ENCODE results near the gene HMGN1. TPM values are rescaled to one million over a fixed set of nuclear protein-coding genes. Genes with fewer than 3 reads are reported as not detected.

The HMGN1 gene
- total RNA-seq, 1 experiment from 2014 or later: 516 TPM

DNA sequence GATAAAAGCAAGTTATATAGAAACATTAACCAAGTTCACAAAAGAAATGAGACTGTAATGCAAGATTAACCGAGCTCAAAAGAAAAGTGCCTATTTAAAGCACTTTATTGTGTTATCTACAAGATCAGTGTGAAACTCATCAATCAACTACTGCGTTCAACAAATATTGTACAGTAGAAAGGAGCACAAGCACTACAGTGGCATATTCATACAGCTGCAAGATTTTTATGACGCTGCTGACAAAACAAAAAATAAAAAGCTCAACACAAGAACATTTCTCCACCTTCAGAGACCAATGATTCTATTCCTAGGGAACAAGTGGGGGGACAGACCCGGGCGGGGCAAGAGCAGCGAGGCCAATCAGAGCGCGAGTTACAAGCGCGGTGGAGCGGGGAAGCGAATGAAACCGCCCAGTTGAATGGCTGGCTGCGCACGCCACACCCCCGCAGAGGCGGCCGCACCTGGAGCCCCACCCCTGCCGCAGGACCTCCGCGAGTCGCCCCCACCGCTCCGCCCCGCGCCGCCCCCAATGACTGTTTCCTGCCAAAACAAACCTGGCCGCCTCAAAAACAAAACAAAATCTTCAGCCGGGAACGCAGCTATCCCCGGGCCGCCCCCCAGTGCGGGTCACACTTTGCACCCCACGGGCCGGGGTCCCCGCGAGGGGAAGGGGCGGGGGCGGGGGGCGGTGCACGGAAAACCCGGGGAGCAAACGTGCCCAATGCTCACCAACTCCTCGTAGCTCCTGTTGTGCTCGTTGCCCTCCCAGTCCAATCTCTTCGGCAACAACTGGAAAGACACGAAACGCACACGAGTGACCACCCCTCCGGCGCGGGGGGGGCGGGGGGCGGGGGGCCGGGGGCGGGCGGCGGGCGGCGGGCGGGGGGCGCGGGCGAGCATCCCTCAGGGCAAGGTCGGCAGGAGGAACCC is 36.5 kb downstream of the HMGN1 start:
- peak; percentile 93 for DNase-seq
- no peak overlapping the region for H3K27ac ChIP-seq (ENCODE audit: insufficient read length, low read depth, low read length)
- H3K27ac Mint-ChIP-seq: peak overlapping the region; percentile 12 to 97 (median 26); a peak in 4 of 7 replicates
- H2BK12ac ChIP-seq (ENCODE audit: insufficient read length, low read depth, low read length): no peak overlapping the region
- H3K18ac ChIP-seq (ENCODE audit: insufficient read length, low read depth, low read length): no peak overlapping the region
- H3K4me1 ChIP-seq (ENCODE audit: insufficient read depth, low read length): no peaks in the 10 kb centered on the region
- no peak overlapping the region for H2BK15ac ChIP-seq (ENCODE audit: low read depth, low read length)
- H4K20me1 ChIP-seq (ENCODE audit: control insufficient read depth, insufficient read depth, insufficient read length): no peaks in the 10 kb centered on the region
- H3K23ac ChIP-seq (ENCODE audit: insufficient read length, low read depth, low read length): no peak overlapping the region
- no peak overlapping the region for H2BK20ac ChIP-seq (ENCODE audit: low read depth, low read length, poor library complexity, severe bottlenecking)
- H4K8ac ChIP-seq (replicated peaks; ENCODE audit: insufficient read length, low read depth, low read length): no peak overlapping the region
- H2AFZ ChIP-seq (ENCODE audit: low read length): no peak overlapping the region
- TF ChIP-seq CTCF (conservative IDR thresholded peaks at IDR 0.05): no peak
- H3K23me2 ChIP-seq (ENCODE audit: insufficient read length, low read depth, low read length, poor library complexity, severe bottlenecking): peaks cover 8% of the 10 kb centered on the region
- peaks cover 22 to 30% of the 10 kb centered on the region in 2 experiments for H3K4me1 Mint-ChIP-seq
- WGBS (ENCODE audit: extremely low coverage, insufficient read length, low lambda C conversion rate): no CpG with 5 or more reads among the region's 65 CpGs
- peak overlapping the region; percentile 56 for H3K4me2 ChIP-seq (ENCODE audit: insufficient read depth, insufficient read length, low read length)
- peak overlapping the region; percentile 82 to 93 for H3K4me3 Mint-ChIP-seq
- no peaks in the 10 kb centered on the region for H3K79me1 ChIP-seq (ENCODE audit: insufficient read depth, low read depth, low read length, poor library complexity, severe bottlenecking)
- peaks cover 22 to 45% (median 38%) of the 10 kb centered on the region in 3 experiments for H3K36me3 Mint-ChIP-seq (ENCODE audit: insufficient read depth in 1 of 3, low read depth in 3 of 3)
- H3K4ac ChIP-seq (ENCODE audit: low read depth, low read length): no peak overlapping the region
- H4K5ac ChIP-seq (ENCODE audit: insufficient read length, low read depth, low read length): no peak overlapping the region
- no peaks in the 10 kb centered on the region for H3K27me3 Mint-ChIP-seq (ENCODE audit: low read depth)
- H2BK120ac ChIP-seq (ENCODE audit: low read depth, low read length, poor library complexity, severe bottlenecking): no peak overlapping the region
- H3K14ac ChIP-seq (ENCODE audit: insufficient read depth, low read length): 0 out of 2 replicates have a peak overlapping the region, but pooled peaks have one; percentile 71
- H3T11ph ChIP-seq (ENCODE audit: low read length): no peak overlapping the region
- H2BK5ac ChIP-seq (ENCODE audit: insufficient read length, low read length): no peak overlapping the region
- peaks cover 0 to 4% of the 10 kb centered on the region in 2 experiments; a peak in 2 of 5 replicates for H3K9me3 Mint-ChIP-seq
- H4K91ac ChIP-seq (ENCODE audit: insufficient read length, low read depth, low read length): no peak overlapping the region
- H3K27me3 ChIP-seq (ENCODE audit: insufficient read depth, low read length): no peaks in the 10 kb centered on the region
- no peak overlapping the region for H3K56ac ChIP-seq (ENCODE audit: insufficient read length, low read depth, low read length)
- H3K9me3 ChIP-seq (ENCODE audit: control insufficient read depth, low read depth, low read length): no peaks in the 10 kb centered on the region
- H3K9ac ChIP-seq (ENCODE audit: extremely low read depth, insufficient read length, low read length): peak overlapping the region; percentile 43
- peaks cover 9% of the 10 kb centered on the region; the same call in 1 of the 2 replicates for H3K79me2 ChIP-seq (ENCODE audit: insufficient read depth, low read length)
- H2AK5ac ChIP-seq (ENCODE audit: insufficient read length, low read length): no peak overlapping the region

Data from H9 (cell line).